Lower leg skin (tissue), 4 donors: ENCODE data around the gene GCNT2. TPM values are rescaled to one million over a fixed set of nuclear protein-coding genes. Genes with fewer than 3 reads are reported as not detected.
"Not testable (repeated sequence)": the region's sequence is repeated elsewhere in the genome, so short reads cannot be mapped to it uniquely, and the experiment has no call there.

Experiments used
- DNase-seq, 2 donors: peaks; one replicate each; pipeline ENCODE4 v3.0.0-alpha.2; 2019; ENCODE audit warnings: low spot score in 2 of 2
- H3K4me3 ChIP-seq: fragments of 200-600 bp; sonication (generic); 2 replicates; pipeline ENCODE4 v1.5.1; 2017; ENCODE audit warnings: mild to moderate bottlenecking, low read depth; ENCODE audit not compliant: poor library complexity, severe bottlenecking
- CTCF ChIP-seq, 3 donors: fragments of 450-650 bp; IDR thresholded peaks; one replicate each; pipeline ENCODE4 v1.5.1; 2016; ENCODE audit warnings: antibody characterized with exemption in 3 of 3, mild to moderate bottlenecking in 3 of 3, moderate library complexity in 2 of 3
- POLR2A ChIP-seq, 2 donors: fragments of 450-650 bp; IDR thresholded peaks; one replicate each; pipeline ENCODE4 v1.6.1; 2016 to 2017; ENCODE audit warnings: antibody characterized with exemption in 2 of 2, mild to moderate bottlenecking in 1 of 2, moderate library complexity in 1 of 2
- WGBS, 2 donors: methylation state at CpG; one replicate each; pipeline ENCODE4 v1.1.5; 2018; 5-methylcytosine and 5-hydroxymethylcytosine counted together
- intact Hi-C: fragments of 100-400 bp; cut with DNase I; formaldehyde crosslinking; loops from one replicate; pipeline ENCODE4 v1.15.0; 2023; ENCODE audit warnings: low total_unique reads
- total RNA-seq, 4 donors: library from RNA; depleted of rRNA; stranded (reverse); fragments of >200 nt; gene quantifications; one replicate each; pipeline ENCODE4 v1.1.0, GENCODE V29; 2016

Gene GCNT2
- total RNA-seq, 4 donors from 2014 or later = 5.6 to 12.0 (median 10.7) TPM

- 87 to 92% methylated on average over 8 of the region's 8 CpGs for WGBS, 2 donors
- no peak for DNase-seq
- TF ChIP-seq POLR2A (IDR thresholded peaks at IDR 0.05) (no peak), CTCF (IDR thresholded peaks at IDR 0.05) (no peak)
- intact Hi-C loops = no loop called here
- H3K4me3 ChIP-seq = no peak overlapping the region
Measured at GRCh38 chr6:10662207-10662606, 141.1 kb downstream of the GCNT2 start.

DNA sequence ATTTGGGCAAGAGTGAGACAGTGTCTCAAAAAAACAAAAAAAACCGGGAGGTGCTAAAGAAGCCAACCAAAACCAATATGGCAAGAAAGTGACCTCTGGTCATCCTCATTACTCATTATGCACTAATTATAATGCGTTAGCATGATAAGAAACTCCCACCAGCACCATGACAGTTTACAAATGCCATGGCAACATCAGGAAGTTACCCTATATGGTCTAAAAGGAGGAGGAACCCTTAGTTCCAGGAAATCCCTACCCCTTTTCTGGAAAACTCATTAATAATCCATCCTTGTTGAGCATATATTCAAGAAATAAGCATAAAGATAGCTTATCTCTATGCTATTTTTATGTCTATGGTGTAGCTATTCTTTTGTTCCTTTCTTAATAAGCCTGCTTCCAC is 141.6 kb downstream of the GCNT2 start:
- no peak overlapping the region for H3K4me3 ChIP-seq
- intact Hi-C loops = no loop called here
- 86 to 92% methylated on average over 2 of the region's 2 CpGs for WGBS, 2 donors
- no peak for DNase-seq
- TF ChIP-seq POLR2A (IDR thresholded peaks at IDR 0.05) = no peak
- TF ChIP-seq CTCF (IDR thresholded peaks at IDR 0.05) = no peak

DNA sequence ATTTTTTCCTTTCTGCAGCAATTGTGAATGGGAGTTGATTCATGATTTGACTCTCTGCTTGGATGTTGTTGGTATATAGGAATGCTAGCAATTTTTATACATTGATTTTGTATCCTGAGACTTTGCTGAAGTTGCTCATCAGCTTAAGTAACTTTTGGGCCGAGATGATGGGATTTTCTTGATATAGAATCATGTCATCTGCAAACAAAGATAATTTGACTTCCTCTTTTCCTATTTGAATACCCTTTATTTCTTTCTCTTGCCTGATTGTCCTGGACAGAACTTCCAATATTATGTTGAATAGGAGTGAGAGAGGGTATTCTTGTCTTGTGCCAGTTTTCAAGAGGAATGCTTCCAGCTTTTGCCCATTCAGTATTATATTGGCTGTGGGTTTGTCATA is 144.4 kb downstream of the GCNT2 start:
- 66 to 71% methylated on average over 1 of the region's 1 CpG for WGBS, 2 donors
- DNase-seq, intact Hi-C loops, H3K4me3 ChIP-seq: not testable (repeated sequence)

- no peak overlapping the region for H3K4me3 ChIP-seq
- TF ChIP-seq CTCF (IDR thresholded peaks at IDR 0.05) (no peak), POLR2A (IDR thresholded peaks at IDR 0.05) (no peak)
- intact Hi-C loops = no loop called here
- no peak for DNase-seq
- 87 to 93% methylated on average over 6 of the region's 6 CpGs for WGBS, 2 donors
Measured at GRCh38 chr6:10668126-10668917, 147.2 kb downstream of the GCNT2 start.

- TF ChIP-seq CTCF (IDR thresholded peaks at IDR 0.05) (no peak), POLR2A (IDR thresholded peaks at IDR 0.05) (no peak)
- DNase-seq = no peak
- H3K4me3 ChIP-seq = no peak overlapping the region
- intact Hi-C loops = no loop called here
- 87 to 94% methylated on average over 7 of the region's 7 CpGs for WGBS, 2 donors
Measured at GRCh38 chr6:10676403-10676802, 155.3 kb downstream of the GCNT2 start.

DNA sequence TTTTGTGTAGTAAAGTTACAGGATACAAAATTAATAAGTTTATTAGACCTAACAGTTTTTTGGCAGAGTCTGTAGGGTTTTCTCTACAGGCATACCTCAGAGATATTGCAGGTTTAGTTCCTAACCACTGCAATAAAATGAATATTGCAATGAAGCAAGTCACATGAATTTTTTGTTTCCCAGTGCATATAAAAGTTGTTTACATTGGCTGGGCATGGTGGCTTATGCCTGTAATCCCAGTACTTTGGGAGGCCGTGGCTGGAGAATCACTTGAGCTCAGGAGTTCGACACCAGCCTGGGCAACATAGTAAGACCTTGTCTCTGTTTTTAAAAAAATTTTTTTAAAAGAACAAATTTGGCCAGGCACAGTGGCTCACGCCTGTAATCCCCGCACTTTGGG is 157.3 kb downstream of the GCNT2 start:
- intact Hi-C loops = no loop called here
- WGBS, 2 donors = 88 to 91% methylated on average over 4 of the region's 4 CpGs
- TF ChIP-seq CTCF (IDR thresholded peaks at IDR 0.05) = no peak
- DNase-seq = no peak
- no peak overlapping the region for H3K4me3 ChIP-seq

Other genes with a start within 250 kb of the GCNT2 start
- gene TFAP2A, start 106.3 kb upstream of the GCNT2 start, total RNA-seq = 100 to 1,000 TPM in 1 of 4 donors, 10 to 100 TPM in 3; 62.0 to 123 (median 63.7) TPM
- not detected for gene C6orf52, start 173.3 kb downstream of the GCNT2 start, total RNA-seq
- gene PAK1IP1, start 173.6 kb downstream of the GCNT2 start, total RNA-seq = 10 to 100 TPM in 1 of 4 donors, 1 to 10 TPM in 3; 5.5 to 13.2 (median 8.0) TPM
- 10 to 100 TPM; 69.5 to 99.6 (median 85.0) TPM for gene TMEM14C, start 201.7 kb downstream of the GCNT2 start, total RNA-seq
- 10 to 100 TPM; 34.9 to 56.7 (median 48.1) TPM for gene TMEM14B, start 226.5 kb downstream of the GCNT2 start, total RNA-seq